ENCODE data around the gene CLDN16. TPM values are rescaled to one million over a fixed set of nuclear protein-coding genes. Genes with fewer than 3 reads are reported as not detected.

CLDN16 gene
- total and polyA plus RNA-seq, 4 donors, result not detected

GRCh38 chr3:190370369-190370768 lies 17.6 kb upstream of the CLDN16 start:
- H3K36me3 ChIP-seq (ENCODE audit: control insufficient read depth in 1 of 2, insufficient read depth in 2 of 2, low read length in 1 of 2), result no peaks in the 10 kb centered on the region
- H3K27me3 ChIP-seq (ENCODE audit: control insufficient read depth in 1 of 2, insufficient read depth in 2 of 2, low read length in 1 of 2), result no peaks in the 10 kb centered on the region
- no peak for DNase-seq
- no peak for ATAC-seq (ENCODE audit: low FRiP score)
- intact Hi-C loops (cut with DNase I), result no loop called here
- no peaks in the 10 kb centered on the region for H3K4me1 ChIP-seq (ENCODE audit: control insufficient read depth in 1 of 2, insufficient read depth in 2 of 2, low read length in 2 of 2)
- WGBS, 2 donors, result 90 to 93% methylated on average over 2 of the region's 2 CpGs
- H3K4me3 ChIP-seq (ENCODE audit: low read length in 2 of 2), result no peak overlapping the region
- no peaks in the 10 kb centered on the region for H3K9me3 ChIP-seq (ENCODE audit: control insufficient read depth, low read length)
- H3K27ac ChIP-seq (ENCODE audit: low read depth in 1 of 2, low read length in 2 of 2), result no peak overlapping the region

GRCh38 chr3:190371152-190371551 lies 16.8 kb upstream of the CLDN16 start:
- 50 to 75% methylated on average over 2 of the region's 2 CpGs for WGBS, 2 donors
- Histone ChIP-seq H3K4me3 (ENCODE audit: low read length in 2 of 2) (no peak overlapping the region), H3K27me3 (ENCODE audit: control insufficient read depth in 1 of 2, insufficient read depth in 2 of 2, low read length in 1 of 2) (no peaks in the 10 kb centered on the region), H3K9me3 (ENCODE audit: control insufficient read depth, low read length) (no peaks in the 10 kb centered on the region), H3K36me3 (ENCODE audit: control insufficient read depth in 1 of 2, insufficient read depth in 2 of 2, low read length in 1 of 2) (no peaks in the 10 kb centered on the region), H3K27ac (ENCODE audit: low read depth in 1 of 2, low read length in 2 of 2) (no peak overlapping the region), H3K4me1 (ENCODE audit: control insufficient read depth in 1 of 2, insufficient read depth in 2 of 2, low read length in 2 of 2) (no peaks in the 10 kb centered on the region)
- intact Hi-C loops (cut with DNase I), result no loop called here
- DNase-seq, result no peak
- ATAC-seq (ENCODE audit: low FRiP score), result no peak

- H3K27me3 ChIP-seq (ENCODE audit: control insufficient read depth in 1 of 2, insufficient read depth in 2 of 2, low read length in 1 of 2), result no peaks in the 10 kb centered on the region
- intact Hi-C loops (cut with DNase I), result no loop called here
These were observed 12.7 kb upstream of the CLDN16 start for GRCh38 chr3:190375246-190375645.

GRCh38 chr3:190375671-190376070 lies 12.3 kb upstream of the CLDN16 start:
- Histone ChIP-seq H3K9me3 (ENCODE audit: control insufficient read depth, low read length) (no peaks in the 10 kb centered on the region), H3K4me3 (ENCODE audit: low read length in 2 of 2) (no peak overlapping the region), H3K36me3 (ENCODE audit: control insufficient read depth in 1 of 2, insufficient read depth in 2 of 2, low read length in 1 of 2) (no peaks in the 10 kb centered on the region), H3K4me1 (ENCODE audit: control insufficient read depth in 1 of 2, insufficient read depth in 2 of 2, low read length in 2 of 2) (no peaks in the 10 kb centered on the region), H3K27me3 (ENCODE audit: control insufficient read depth in 1 of 2, insufficient read depth in 2 of 2, low read length in 1 of 2) (no peaks in the 10 kb centered on the region), H3K27ac (ENCODE audit: low read depth in 1 of 2, low read length in 2 of 2) (no peak overlapping the region)
- no peak for ATAC-seq (ENCODE audit: low FRiP score)
- intact Hi-C loops (cut with DNase I), result no loop called here
- 73 to 81% methylated on average over 3 of the region's 3 CpGs for WGBS, 2 donors
- no peak for DNase-seq

More at GRCh38 chr3:190375246-190375645, 12.7 kb upstream of the CLDN16 start:
- no peaks in the 10 kb centered on the region for H3K4me1 ChIP-seq (ENCODE audit: control insufficient read depth in 1 of 2, insufficient read depth in 2 of 2, low read length in 2 of 2)
- no peaks in the 10 kb centered on the region for H3K36me3 ChIP-seq (ENCODE audit: control insufficient read depth in 1 of 2, insufficient read depth in 2 of 2, low read length in 1 of 2)
- no peak for DNase-seq
- ATAC-seq (ENCODE audit: low FRiP score), result no peak
- H3K9me3 ChIP-seq (ENCODE audit: control insufficient read depth, low read length), result no peaks in the 10 kb centered on the region
- no peak overlapping the region for H3K27ac ChIP-seq (ENCODE audit: low read depth in 1 of 2, low read length in 2 of 2)
- no peak overlapping the region for H3K4me3 ChIP-seq (ENCODE audit: low read length in 2 of 2)

- DNase-seq (no peak), ATAC-seq (ENCODE audit: low FRiP score) (peak; percentile 83)
- Histone ChIP-seq H3K27me3 (ENCODE audit: control insufficient read depth in 1 of 2, insufficient read depth in 2 of 2, low read length in 1 of 2) (no peaks in the 10 kb centered on the region), H3K27ac (ENCODE audit: low read depth in 1 of 2, low read length in 2 of 2) (no peak overlapping the region), H3K4me3 (ENCODE audit: low read length in 2 of 2) (no peak overlapping the region), H3K9me3 (ENCODE audit: control insufficient read depth, low read length) (no peaks in the 10 kb centered on the region), H3K36me3 (ENCODE audit: control insufficient read depth in 1 of 2, insufficient read depth in 2 of 2, low read length in 1 of 2) (no peaks in the 10 kb centered on the region), H3K4me1 (ENCODE audit: control insufficient read depth in 1 of 2, insufficient read depth in 2 of 2, low read length in 2 of 2) (no peaks in the 10 kb centered on the region)
- intact Hi-C loops (cut with DNase I), result no loop called here
- WGBS, 2 donors, result 20 to 26% methylated on average over 6 of the region's 6 CpGs
These were observed 9.6 kb upstream of the CLDN16 start for GRCh38 chr3:190378240-190378891.

- Histone ChIP-seq H3K9me3 (ENCODE audit: control insufficient read depth, low read length) (no peaks in the 10 kb centered on the region), H3K27me3 (ENCODE audit: control insufficient read depth in 1 of 2, insufficient read depth in 2 of 2, low read length in 1 of 2) (no peaks in the 10 kb centered on the region), H3K4me3 (ENCODE audit: low read length in 2 of 2) (no peak overlapping the region), H3K27ac (ENCODE audit: low read depth in 1 of 2, low read length in 2 of 2) (no peak overlapping the region), H3K36me3 (ENCODE audit: control insufficient read depth in 1 of 2, insufficient read depth in 2 of 2, low read length in 1 of 2) (no peaks in the 10 kb centered on the region), H3K4me1 (ENCODE audit: control insufficient read depth in 1 of 2, insufficient read depth in 2 of 2, low read length in 2 of 2) (no peaks in the 10 kb centered on the region)
- intact Hi-C loops (cut with DNase I), result no loop called here
- ATAC-seq (ENCODE audit: low FRiP score) (no peak), DNase-seq (no peak)
These were observed 7.8 kb upstream of the CLDN16 start for GRCh38 chr3:190380184-190380583.

GRCh38 chr3:190381441-190381840 lies 6.5 kb upstream of the CLDN16 start:
- Histone ChIP-seq H3K9me3 (ENCODE audit: control insufficient read depth, low read length) (no peaks in the 10 kb centered on the region), H3K4me3 (ENCODE audit: low read length in 2 of 2) (no peak overlapping the region), H3K27ac (ENCODE audit: low read depth in 1 of 2, low read length in 2 of 2) (no peak overlapping the region), H3K4me1 (ENCODE audit: control insufficient read depth in 1 of 2, insufficient read depth in 2 of 2, low read length in 2 of 2) (no peaks in the 10 kb centered on the region), H3K36me3 (ENCODE audit: control insufficient read depth in 1 of 2, insufficient read depth in 2 of 2, low read length in 1 of 2) (no peaks in the 10 kb centered on the region), H3K27me3 (ENCODE audit: control insufficient read depth in 1 of 2, insufficient read depth in 2 of 2, low read length in 1 of 2) (no peaks in the 10 kb centered on the region)
- intact Hi-C loops (cut with DNase I), result no loop called here
- ATAC-seq (ENCODE audit: low FRiP score) (no peak), DNase-seq (no peak)

- ATAC-seq (ENCODE audit: low FRiP score), result no peak
- intact Hi-C loops (cut with DNase I), result no loop called here
- no peak overlapping the region for H3K4me3 ChIP-seq (ENCODE audit: low read length in 2 of 2)
- H3K4me1 ChIP-seq (ENCODE audit: control insufficient read depth in 1 of 2, insufficient read depth in 2 of 2, low read length in 2 of 2), result no peaks in the 10 kb centered on the region
- no peaks in the 10 kb centered on the region for H3K27me3 ChIP-seq (ENCODE audit: control insufficient read depth in 1 of 2, insufficient read depth in 2 of 2, low read length in 1 of 2)
- no peaks in the 10 kb centered on the region for H3K36me3 ChIP-seq (ENCODE audit: control insufficient read depth in 1 of 2, insufficient read depth in 2 of 2, low read length in 1 of 2)
- H3K9me3 ChIP-seq (ENCODE audit: control insufficient read depth, low read length), result no peaks in the 10 kb centered on the region
- DNase-seq, result no peak
- H3K27ac ChIP-seq (ENCODE audit: low read depth in 1 of 2, low read length in 2 of 2), result no peak overlapping the region
These were observed 5.9 kb upstream of the CLDN16 start for GRCh38 chr3:190382082-190382481.

GRCh38 chr3:190384309-190384756 lies 3.6 kb upstream of the CLDN16 start:
- Histone ChIP-seq H3K9me3 (ENCODE audit: control insufficient read depth, low read length) (no peaks in the 10 kb centered on the region), H3K27me3 (ENCODE audit: control insufficient read depth in 1 of 2, insufficient read depth in 2 of 2, low read length in 1 of 2) (no peaks in the 10 kb centered on the region), H3K36me3 (ENCODE audit: control insufficient read depth in 1 of 2, insufficient read depth in 2 of 2, low read length in 1 of 2) (no peaks in the 10 kb centered on the region), H3K4me3 (ENCODE audit: low read length in 2 of 2) (no peak overlapping the region), H3K27ac (ENCODE audit: low read depth in 1 of 2, low read length in 2 of 2) (no peak overlapping the region), H3K4me1 (ENCODE audit: control insufficient read depth in 1 of 2, insufficient read depth in 2 of 2, low read length in 2 of 2) (no peaks in the 10 kb centered on the region)
- DNase-seq (no peak), ATAC-seq (ENCODE audit: low FRiP score) (no peak)
- 27 to 37% methylated on average over 2 of the region's 2 CpGs for WGBS, 2 donors
- intact Hi-C loops (cut with DNase I), result no loop called here

Data from aorta (tissue), 5 donors.